Transverse colon (tissue), 3 donors: ENCODE measurements around the gene FAM8A1.

Experiments used
- POLR2A ChIP-seq: fragments of 450-650 bp; IDR thresholded peaks from one replicate; pipeline ENCODE4 v1.6.1; 2016; ENCODE audit warnings: antibody characterized with exemption, mild to moderate bottlenecking, moderate library complexity
- TF ChIP-seq, protein P1 (sequence below), 5 experiments: fragments of 200-600 bp in 3 of 5; fragments of 450-650 bp in 2 of 5; sonication (generic) in 3 of 5; IDR thresholded peaks; 1 replicate in 2 of 5; 2 replicates in 3 of 5; pipeline ENCODE4 v1.5.1; 2016 to 2017; ENCODE audit warnings: antibody characterized with exemption in 5 of 5, inconsistent platforms in 3 of 5, mild to moderate bottlenecking in 2 of 5, moderate library complexity in 1 of 5

DNA sequence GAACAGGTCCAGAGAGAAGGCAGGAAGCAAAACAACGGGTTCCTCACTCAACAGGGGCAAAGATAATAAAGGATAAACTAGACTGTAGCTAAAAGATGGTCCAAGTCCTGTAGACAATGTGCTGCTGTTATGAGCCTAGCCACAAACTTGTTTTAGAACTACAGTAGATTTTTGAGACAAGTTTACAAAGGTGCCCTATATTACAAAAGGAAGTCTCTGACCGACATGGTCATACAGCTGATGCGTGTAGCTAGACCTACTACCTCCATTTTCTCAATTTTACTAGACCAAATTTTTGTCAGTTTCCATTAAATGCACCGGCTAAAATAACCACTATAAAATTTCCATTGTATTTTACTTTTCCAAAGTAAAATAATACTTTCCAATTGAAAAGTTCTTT is 11.9 kb downstream of the FAM8A1 start:
- TF ChIP-seq, protein P1, sequence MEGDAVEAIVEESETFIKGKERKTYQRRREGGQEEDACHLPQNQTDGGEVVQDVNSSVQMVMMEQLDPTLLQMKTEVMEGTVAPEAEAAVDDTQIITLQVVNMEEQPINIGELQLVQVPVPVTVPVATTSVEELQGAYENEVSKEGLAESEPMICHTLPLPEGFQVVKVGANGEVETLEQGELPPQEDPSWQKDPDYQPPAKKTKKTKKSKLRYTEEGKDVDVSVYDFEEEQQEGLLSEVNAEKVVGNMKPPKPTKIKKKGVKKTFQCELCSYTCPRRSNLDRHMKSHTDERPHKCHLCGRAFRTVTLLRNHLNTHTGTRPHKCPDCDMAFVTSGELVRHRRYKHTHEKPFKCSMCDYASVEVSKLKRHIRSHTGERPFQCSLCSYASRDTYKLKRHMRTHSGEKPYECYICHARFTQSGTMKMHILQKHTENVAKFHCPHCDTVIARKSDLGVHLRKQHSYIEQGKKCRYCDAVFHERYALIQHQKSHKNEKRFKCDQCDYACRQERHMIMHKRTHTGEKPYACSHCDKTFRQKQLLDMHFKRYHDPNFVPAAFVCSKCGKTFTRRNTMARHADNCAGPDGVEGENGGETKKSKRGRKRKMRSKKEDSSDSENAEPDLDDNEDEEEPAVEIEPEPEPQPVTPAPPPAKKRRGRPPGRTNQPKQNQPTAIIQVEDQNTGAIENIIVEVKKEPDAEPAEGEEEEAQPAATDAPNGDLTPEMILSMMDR (IDR thresholded peaks at IDR 0.05) = no peak
- TF ChIP-seq POLR2A = no peak
